NCI-H446 (cell line): ENCODE data around the gene SDR9C7.
"Not testable (repeated sequence)": the region's sequence is repeated elsewhere in the genome, so short reads cannot be mapped to it uniquely, and the experiment has no call there.

Source experiments
- DNase-seq, 2 experiments: peaks; one replicate each; lab custom pipeline; 2025; lab: John Stamatoyannopoulos, UW

SDR9C7 gene

GRCh38 chr12:56953314-56953713 lies 19.1 kb upstream of the SDR9C7 start:
- no peak for DNase-seq

- no peak for DNase-seq
Observed at GRCh38 chr12:56951582-56952339, 17.6 kb upstream of the SDR9C7 start.

GRCh38 chr12:56948881-56949280 lies 14.7 kb upstream of the SDR9C7 start:
- no peak for DNase-seq

GRCh38 chr12:56948457-56948777 lies 14.2 kb upstream of the SDR9C7 start:
- no peak for DNase-seq

- no peak for DNase-seq
Observed at GRCh38 chr12:56947633-56948456, 13.6 kb upstream of the SDR9C7 start.

- DNase-seq: no peak
Observed at GRCh38 chr12:56943878-56944277, 9.7 kb upstream of the SDR9C7 start.

- DNase-seq: not testable (repeated sequence)
Observed at GRCh38 chr12:56943374-56943773, 9.2 kb upstream of the SDR9C7 start.

- DNase-seq: peak in 1 of 2 experiments; percentile 13
Observed at GRCh38 chr12:56941299-56942017, 7.2 kb upstream of the SDR9C7 start.

GRCh38 chr12:56940942-56941298 lies 6.7 kb upstream of the SDR9C7 start:
- DNase-seq: not testable (repeated sequence)

GRCh38 chr12:56935752-56936151 lies 1.5 kb upstream of the SDR9C7 start:
- no peak for DNase-seq

- no peak for DNase-seq
Observed at GRCh38 chr12:56935157-56935556, 949 bp upstream of the SDR9C7 start.

- no peak for DNase-seq
Observed at GRCh38 chr12:56932867-56933266, 1.3 kb downstream of the SDR9C7 start.

GRCh38 chr12:56932146-56932545 lies 2.1 kb downstream of the SDR9C7 start:
- no peak for DNase-seq

- no peak for DNase-seq
Observed at GRCh38 chr12:56931474-56931978, 2.7 kb downstream of the SDR9C7 start.

GRCh38 chr12:56930241-56930640 lies 4.0 kb downstream of the SDR9C7 start:
- no peak for DNase-seq

GRCh38 chr12:56929780-56930179 lies 4.4 kb downstream of the SDR9C7 start:
- DNase-seq: no peak

GRCh38 chr12:56928262-56928661 lies 5.9 kb downstream of the SDR9C7 start:
- DNase-seq: no peak

GRCh38 chr12:56927281-56927680 lies 6.9 kb downstream of the SDR9C7 start:
- DNase-seq: no peak

GRCh38 chr12:56922031-56922430 lies 12.2 kb downstream of the SDR9C7 start:
- no peak for DNase-seq

- no peak for DNase-seq
Observed at GRCh38 chr12:56921346-56921745, 12.9 kb downstream of the SDR9C7 start.

- DNase-seq: not testable (repeated sequence)
Observed at GRCh38 chr12:56918139-56918538, 16.1 kb downstream of the SDR9C7 start.

GRCh38 chr12:56916996-56917333 lies 17.2 kb downstream of the SDR9C7 start:
- no peak for DNase-seq
